WTC11 (cell line): ENCODE results near the gene RFX3. TPM values are rescaled to one million over a fixed set of nuclear protein-coding genes. Genes with fewer than 3 reads are reported as not detected.

Source experiments
- ATAC-seq: fragments of 200-7000 bp; cut with Tn5 transposase; 2 replicates; pipeline ENCODE4 v1.10.0; 2021; ENCODE audit warnings: mild to moderate bottlenecking, moderate library complexity
- CTCF ChIA-PET: fragments of 300-600 bp; sonication (Branson Sonifier 250); formaldehyde crosslinking; loops from one replicate; lab custom pipeline; 2021; ENCODE audit warnings: antibody characterized with exemption; lab: Charles Lee
- POLR2A ChIA-PET: fragments of 350-600 bp; sonication (Branson Sonifier 250); formaldehyde crosslinking; loops from one replicate; lab custom pipeline; 2021; ENCODE audit warnings: antibody characterized with exemption; lab: Charles Lee
- DNase-seq: peaks from one replicate; pipeline ENCODE4 v3.0.0; 2021; ENCODE audit warnings: low spot score
- H3K27ac Mint-ChIP-seq: 2 replicates; pipeline ENCODE4 v1.8.0; 2021; ENCODE audit warnings: mixed read lengths
- H3K27me3 Mint-ChIP-seq: 2 replicates; pipeline ENCODE4 v1.8.0; 2021; ENCODE audit warnings: low read depth, mild to moderate bottlenecking, moderate library complexity, mixed read lengths
- H3K36me3 Mint-ChIP-seq: 2 replicates; pipeline ENCODE4 v1.8.0; 2021; ENCODE audit warnings: mixed read lengths
- H3K4me1 Mint-ChIP-seq: 2 replicates; pipeline ENCODE4 v1.8.0; 2022; ENCODE audit warnings: mixed read lengths
- H3K4me3 Mint-ChIP-seq: 2 replicates; pipeline ENCODE4 v1.8.0; 2021; ENCODE audit warnings: mild to moderate bottlenecking, moderate library complexity, mixed read lengths
- H3K9me3 Mint-ChIP-seq: 2 replicates; pipeline ENCODE4 v1.8.0; 2021; ENCODE audit warnings: mixed read lengths
- CREB1 ChIP-seq: sonication (generic); formaldehyde crosslinking; IDR thresholded peaks from 2 replicates; pipeline ENCODE4 v1.8.0; 2023; ENCODE audit warnings: mild to moderate bottlenecking, missing genetic modification reagents
- CREM ChIP-seq: sonication (generic); formaldehyde crosslinking; IDR thresholded peaks from 2 replicates; pipeline ENCODE4 v1.8.1; 2022; ENCODE audit warnings: mild to moderate bottlenecking, missing genetic modification reagents, moderate library complexity
- E2F5 ChIP-seq: sonication (generic); formaldehyde crosslinking; IDR thresholded peaks from 2 replicates; pipeline ENCODE4 v1.8.1; 2022; ENCODE audit warnings: mild to moderate bottlenecking, moderate library complexity, missing genetic modification reagents
- EMX1 ChIP-seq: fragments of 250-450 bp; sonication (Bioruptor Pico); IDR thresholded peaks from 2 replicates; pipeline ENCODE4 v1.8.0; 2021; ENCODE audit warnings: mild to moderate bottlenecking
- FOXJ3 ChIP-seq: sonication (generic); formaldehyde crosslinking; IDR thresholded peaks from 2 replicates; pipeline ENCODE4 v1.9.0; 2021; ENCODE audit warnings: missing genetic modification reagents, mild to moderate bottlenecking, borderline replicate concordance
- FOXK1 ChIP-seq: sonication (generic); formaldehyde crosslinking; IDR thresholded peaks from 2 replicates; pipeline ENCODE4 v1.8.0; 2022; ENCODE audit warnings: mild to moderate bottlenecking, moderate library complexity, missing genetic modification reagents
- IRF2 ChIP-seq: sonication (generic); formaldehyde crosslinking; IDR thresholded peaks from 2 replicates; pipeline ENCODE4 v1.8.0; 2022; ENCODE audit warnings: low read depth, missing genetic modification reagents, borderline replicate concordance
- JUN ChIP-seq: sonication (generic); formaldehyde crosslinking; IDR thresholded peaks from 2 replicates; pipeline ENCODE4 v1.8.0; 2023; ENCODE audit warnings: mild to moderate bottlenecking, missing genetic modification reagents
- PRRX2 ChIP-seq: fragments of 250-450 bp; sonication (Bioruptor Pico); IDR thresholded peaks from 2 replicates; pipeline ENCODE4 v1.8.0; 2021; ENCODE audit warnings: mild to moderate bottlenecking
- RORB ChIP-seq: fragments of 250-450 bp; sonication (Bioruptor Pico); IDR thresholded peaks from 2 replicates; pipeline ENCODE4 v1.9.0; 2021; ENCODE audit warnings: mild to moderate bottlenecking
- TEAD4 ChIP-seq: sonication (generic); formaldehyde crosslinking; IDR thresholded peaks from 2 replicates; pipeline ENCODE4 v1.8.0; 2022; ENCODE audit warnings: mild to moderate bottlenecking, missing genetic modification reagents
- ZNF416 ChIP-seq: fragments of 250-450 bp; sonication (Bioruptor Pico); IDR thresholded peaks from 2 replicates; pipeline ENCODE4 v1.9.0; 2021; ENCODE audit warnings: mild to moderate bottlenecking, inconsistent platforms
- ZNF532 ChIP-seq: fragments of 250-450 bp; sonication (Bioruptor Pico); IDR thresholded peaks from 2 replicates; pipeline ENCODE4 v1.9.0; 2021; ENCODE audit warnings: mild to moderate bottlenecking, borderline replicate concordance
- total RNA-seq: library from RNA; stranded (reverse); gene quantifications from 3 replicates; pipeline ENCODE4 v1.2.3, GENCODE V29; 2021
- TF ChIP-seq, protein P1 (sequence below): sonication (generic); formaldehyde crosslinking; IDR thresholded peaks from 2 replicates; pipeline ENCODE4 v1.8.1; 2022; ENCODE audit warnings: missing genetic modification reagents, borderline replicate concordance
- TF ChIP-seq, protein P2 (sequence below): sonication (generic); formaldehyde crosslinking; IDR thresholded peaks from 2 replicates; pipeline ENCODE4 v1.8.1; 2023; ENCODE audit warnings: mild to moderate bottlenecking, missing genetic modification reagents, moderate library complexity
- TF ChIP-seq, protein P3 (sequence below): sonication (generic); formaldehyde crosslinking; IDR thresholded peaks from 2 replicates; pipeline ENCODE4 v1.8.1; 2023; ENCODE audit warnings: mild to moderate bottlenecking, missing genetic modification reagents, moderate library complexity

Gene RFX3
- total RNA-seq, 1 experiment from 2014 or later = 13.7 TPM

GRCh38 chr9:3200331-3200774 is 325.4 kb downstream of the RFX3 start (continued):
- TF ChIP-seq ZNF532 (CRISPR knock-in tag) = no peak
- no peak for TF ChIP-seq JUN (CRISPR knock-in tag)
- TF ChIP-seq FOXK1 (CRISPR knock-in tag) = no peak

GRCh38 chr9:3193791-3194190 is 332.0 kb downstream of the RFX3 start:
- Mint-ChIP-seq H3K36me3 (no peaks in the 10 kb centered on the region), H3K4me1 (peaks cover 43% of the 10 kb centered on the region), H3K27ac (no peak overlapping the region), H3K4me3 (no peak overlapping the region), H3K9me3 (peaks cover 8% of the 10 kb centered on the region), H3K27me3 (no peaks in the 10 kb centered on the region)
- TF ChIP-seq IRF2 (CRISPR knock-in tag) (no peak), E2F5 (CRISPR knock-in tag) (no peak), EMX1 (CRISPR knock-in tag) (no peak), CREB1 (CRISPR knock-in tag) (no peak)
- TF ChIP-seq, protein P1, sequence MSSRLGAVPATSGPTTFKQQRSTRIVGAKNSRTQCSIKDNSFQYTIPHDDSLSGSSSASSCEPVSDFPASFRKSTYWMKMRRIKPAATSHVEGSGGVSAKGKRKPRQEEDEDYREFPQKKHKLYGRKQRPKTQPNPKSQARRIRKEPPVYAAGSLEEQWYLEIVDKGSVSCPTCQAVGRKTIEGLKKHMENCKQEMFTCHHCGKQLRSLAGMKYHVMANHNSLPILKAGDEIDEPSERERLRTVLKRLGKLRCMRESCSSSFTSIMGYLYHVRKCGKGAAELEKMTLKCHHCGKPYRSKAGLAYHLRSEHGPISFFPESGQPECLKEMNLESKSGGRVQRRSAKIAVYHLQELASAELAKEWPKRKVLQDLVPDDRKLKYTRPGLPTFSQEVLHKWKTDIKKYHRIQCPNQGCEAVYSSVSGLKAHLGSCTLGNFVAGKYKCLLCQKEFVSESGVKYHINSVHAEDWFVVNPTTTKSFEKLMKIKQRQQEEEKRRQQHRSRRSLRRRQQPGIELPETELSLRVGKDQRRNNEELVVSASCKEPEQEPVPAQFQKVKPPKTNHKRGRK (CRISPR knock-in tag) = no peak
- TF ChIP-seq, protein P2, sequence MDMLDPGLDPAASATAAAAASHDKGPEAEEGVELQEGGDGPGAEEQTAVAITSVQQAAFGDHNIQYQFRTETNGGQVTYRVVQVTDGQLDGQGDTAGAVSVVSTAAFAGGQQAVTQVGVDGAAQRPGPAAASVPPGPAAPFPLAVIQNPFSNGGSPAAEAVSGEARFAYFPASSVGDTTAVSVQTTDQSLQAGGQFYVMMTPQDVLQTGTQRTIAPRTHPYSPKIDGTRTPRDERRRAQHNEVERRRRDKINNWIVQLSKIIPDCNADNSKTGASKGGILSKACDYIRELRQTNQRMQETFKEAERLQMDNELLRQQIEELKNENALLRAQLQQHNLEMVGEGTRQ (CRISPR knock-in tag) = no peak
- TF ChIP-seq, protein P3, sequence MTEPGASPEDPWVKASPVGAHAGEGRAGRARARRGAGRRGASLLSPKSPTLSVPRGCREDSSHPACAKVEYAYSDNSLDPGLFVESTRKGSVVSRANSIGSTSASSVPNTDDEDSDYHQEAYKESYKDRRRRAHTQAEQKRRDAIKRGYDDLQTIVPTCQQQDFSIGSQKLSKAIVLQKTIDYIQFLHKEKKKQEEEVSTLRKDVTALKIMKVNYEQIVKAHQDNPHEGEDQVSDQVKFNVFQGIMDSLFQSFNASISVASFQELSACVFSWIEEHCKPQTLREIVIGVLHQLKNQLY (CRISPR knock-in tag) = no peak
- CTCF ChIA-PET = no interaction called here
- DNase-seq (no peak), ATAC-seq (no peak)
- POLR2A ChIA-PET = no interaction called here

GRCh38 chr9:3191715-3192114 is 334.1 kb downstream of the RFX3 start:
- ChIA-PET CTCF (interaction anchor here (2.6 kb wide), 1 partner anchor 10 kb away, joined by 14 read pairs; no protein-coding TSS in a partner anchor), POLR2A (no interaction called here)
- Mint-ChIP-seq H3K36me3 (no peaks in the 10 kb centered on the region), H3K27ac (no peak overlapping the region), H3K27me3 (no peaks in the 10 kb centered on the region), H3K9me3 (peaks cover 8% of the 10 kb centered on the region), H3K4me1 (peaks cover 57% of the 10 kb centered on the region), H3K4me3 (no peak overlapping the region)
- no peak for TF ChIP-seq RORB (CRISPR knock-in tag)
- no peak for TF ChIP-seq CREM
- TF ChIP-seq ZNF416 (CRISPR knock-in tag) = no peak
- no peak for TF ChIP-seq TEAD4
- TF ChIP-seq FOXJ3 (CRISPR knock-in tag) = no peak
- no peak for TF ChIP-seq PRRX2
- no peak for DNase-seq
- peak; percentile 57 for ATAC-seq
